Stimulated activated CD8-positive, alpha-beta memory T cell treated with anti-CD3 and anti-CD28 coated beads, Interleukin-12 subunit alpha, Interleukin-12 subunit beta, amount 100 ng/mL, for 4 hours (primary cell): ENCODE data around the gene CASTOR2.
"Not testable (repeated sequence)": the region's sequence is repeated elsewhere in the genome, so short reads cannot be mapped to it uniquely, and the experiment has no call there.

Experiments used
- DNase-seq: peaks from one replicate; pipeline ENCODE4 v3.0.0-alpha.2; 2020; ENCODE audit warnings: low read depth

The CASTOR2 gene

GRCh38 chr7:74994869-74995543, 30.5 kb downstream of the CASTOR2 start:
- DNase-seq, result not testable (repeated sequence)

- not testable (repeated sequence) for DNase-seq
Observed at GRCh38 chr7:74996361-74996760, 31.9 kb downstream of the CASTOR2 start.

DNA sequence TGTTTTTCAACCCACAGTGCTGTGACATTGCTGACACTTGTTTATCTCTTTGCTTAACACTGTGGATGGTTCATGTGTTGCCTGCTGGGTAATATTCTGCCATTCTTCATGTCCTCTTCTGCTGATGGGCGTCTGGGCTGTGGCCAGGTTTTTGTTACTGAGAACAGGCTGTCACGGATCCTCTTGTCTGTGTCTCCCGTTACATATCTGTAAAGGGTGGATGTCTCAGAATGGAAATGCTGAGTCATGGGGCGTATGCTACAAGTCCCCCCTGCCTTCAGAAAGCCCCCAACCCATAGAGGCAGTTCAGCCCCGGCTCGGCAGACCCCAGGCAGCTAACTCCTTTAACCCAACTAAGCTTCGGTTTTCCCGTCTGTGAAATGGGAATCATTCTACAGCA, 33.3 kb downstream of the CASTOR2 start:
- not testable (repeated sequence) for DNase-seq

- DNase-seq, result not testable (repeated sequence)
Observed at GRCh38 chr7:75001356-75001755, 36.9 kb downstream of the CASTOR2 start.

DNA sequence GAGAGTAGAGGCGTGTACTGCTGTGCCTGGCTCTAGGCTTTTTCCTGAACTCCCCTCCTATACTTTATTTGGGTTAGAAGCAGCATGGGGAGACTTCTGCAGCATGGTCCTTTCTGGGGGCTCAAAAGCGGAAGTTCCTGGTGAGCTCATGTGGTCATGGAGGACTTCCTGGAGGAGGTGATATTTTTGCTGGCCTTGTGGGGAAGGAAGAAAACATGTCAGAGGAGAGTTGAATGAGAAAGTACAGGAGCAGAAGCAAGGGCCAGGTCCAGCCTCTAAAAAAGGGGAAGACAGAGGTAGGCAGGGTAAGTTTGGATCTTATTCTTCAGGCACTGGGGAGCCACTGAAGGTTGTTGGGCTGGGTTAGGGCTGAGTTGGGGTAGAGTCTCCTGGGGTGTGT, 45.5 kb downstream of the CASTOR2 start:
- DNase-seq, result no peak

- no peak for DNase-seq
Observed at GRCh38 chr7:75017832-75018231, 53.3 kb downstream of the CASTOR2 start.

DNA sequence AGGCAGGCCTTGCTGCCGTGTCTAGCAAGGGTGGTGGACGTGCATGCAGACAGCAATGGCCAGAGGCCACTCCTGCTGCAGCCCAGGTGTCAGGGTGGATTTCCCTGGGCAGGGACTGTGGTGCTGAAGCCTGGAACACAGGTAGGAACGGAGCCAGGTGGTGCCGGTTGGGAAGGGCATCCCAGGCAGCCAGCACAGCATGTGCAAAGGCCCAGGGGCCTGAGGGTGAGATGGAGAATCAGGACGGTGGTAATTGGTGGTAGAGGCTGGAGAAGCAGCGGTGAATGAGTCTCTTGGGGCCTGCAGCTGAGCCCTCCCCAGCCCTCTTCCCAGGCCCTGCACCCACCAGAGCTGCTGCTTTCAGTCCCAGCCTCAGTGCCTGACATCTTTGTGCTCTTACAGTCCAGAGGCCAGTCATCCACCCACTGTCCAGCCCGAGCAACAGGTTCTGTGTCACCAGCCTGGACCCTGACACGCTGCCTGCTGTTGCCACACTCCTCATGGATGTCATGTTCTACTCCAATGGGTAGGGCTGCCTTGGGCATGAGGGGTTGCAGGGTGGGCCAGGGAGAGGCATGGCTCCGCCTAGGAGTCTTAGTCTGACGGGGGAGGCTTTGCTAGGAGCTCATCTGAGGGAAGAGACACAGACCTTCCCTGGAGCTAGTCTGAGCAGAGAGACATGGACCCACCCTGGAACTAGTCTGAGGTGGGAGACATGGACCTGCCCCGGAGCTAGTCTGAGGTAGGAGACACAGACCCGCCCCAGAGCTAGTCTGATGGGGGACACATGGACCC, 54.3 kb downstream of the CASTOR2 start:
- DNase-seq, result no peak

DNA sequence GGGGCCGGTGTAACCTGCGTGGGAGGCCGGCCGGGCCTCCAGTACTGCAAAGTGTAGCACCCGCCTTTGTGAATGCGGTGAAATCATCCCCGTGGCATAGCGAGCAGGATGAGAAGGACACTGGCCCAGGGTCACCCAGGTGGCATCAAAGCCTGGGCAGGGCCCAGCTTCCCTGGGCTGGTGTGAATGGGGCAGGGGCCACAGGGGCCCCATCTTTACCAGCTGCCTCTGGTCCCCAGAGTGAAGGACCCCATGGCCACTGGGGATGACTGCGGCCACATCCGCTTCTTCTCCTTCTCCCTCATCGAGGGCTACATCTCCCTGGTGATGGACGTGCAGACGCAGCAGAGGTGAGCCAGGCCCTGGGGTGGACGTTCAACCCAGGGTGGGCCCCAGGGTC, 55.3 kb downstream of the CASTOR2 start:
- DNase-seq, result no peak

GRCh38 chr7:75024922-75025321, 60.4 kb downstream of the CASTOR2 start:
- DNase-seq, result no peak

DNA sequence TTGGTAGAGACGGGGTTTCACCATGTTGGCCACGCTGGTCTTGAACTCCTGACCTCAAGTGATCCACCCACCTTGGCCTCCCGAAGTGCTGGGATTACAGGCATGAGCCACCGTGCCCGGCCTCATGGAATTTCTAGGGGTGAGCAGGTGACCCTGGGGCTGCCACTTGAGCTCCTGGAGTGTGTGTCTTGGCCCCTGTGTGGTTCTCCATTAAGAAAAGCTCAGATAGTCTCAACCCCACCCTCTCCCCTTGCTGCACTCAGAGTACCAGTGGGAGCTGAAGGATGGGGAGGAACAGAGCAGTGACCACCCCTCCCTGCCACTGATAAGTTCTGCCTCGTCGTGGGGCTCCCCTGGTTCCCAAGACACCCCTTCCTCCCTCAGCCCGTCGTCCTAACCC, 63.8 kb downstream of the CASTOR2 start:
- no peak for DNase-seq

GRCh38 chr7:75033064-75033463, 68.6 kb downstream of the CASTOR2 start:
- no peak for DNase-seq

DNA sequence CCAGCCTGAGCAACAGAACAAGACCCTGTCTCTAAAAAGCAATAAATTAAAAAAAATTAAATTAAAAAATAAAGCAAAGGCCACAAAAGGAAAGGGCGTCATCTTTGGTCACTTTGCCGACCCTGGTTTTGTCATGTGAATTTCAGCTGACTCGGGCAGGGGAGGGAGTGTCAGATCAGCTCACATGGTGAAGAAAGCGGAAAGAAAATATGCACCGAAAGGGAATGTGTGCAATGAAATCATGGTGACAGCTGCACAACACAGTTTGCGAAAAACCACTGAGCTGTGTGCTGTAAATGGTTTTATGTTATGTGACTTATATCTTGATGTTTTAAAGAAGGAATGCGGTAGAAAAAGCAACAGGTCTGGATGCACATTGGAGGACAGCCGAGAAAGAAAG, 69.3 kb downstream of the CASTOR2 start:
- no peak for DNase-seq

- DNase-seq, result no peak
Observed at GRCh38 chr7:75038508-75038907, 74.0 kb downstream of the CASTOR2 start.

DNA sequence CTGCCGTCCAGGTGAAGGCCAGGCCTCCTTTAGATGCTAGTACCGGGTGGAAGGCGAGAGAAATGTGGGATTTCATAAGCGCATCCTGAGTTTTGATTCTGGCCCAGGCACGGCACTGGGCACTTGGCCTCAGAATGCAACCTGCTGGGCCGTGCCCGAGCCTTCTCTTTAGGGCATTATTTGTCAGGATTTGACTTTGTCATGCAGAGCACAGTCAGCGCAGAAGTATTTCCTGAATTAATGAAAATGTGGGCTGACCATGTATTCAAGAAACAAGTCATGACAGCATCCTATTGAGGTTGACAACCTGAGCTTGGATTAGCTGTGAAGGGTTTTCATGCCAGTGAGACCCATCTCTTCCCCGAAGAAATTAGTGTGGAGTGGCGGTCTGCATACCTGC, 74.7 kb downstream of the CASTOR2 start:
- DNase-seq, result no peak

DNA sequence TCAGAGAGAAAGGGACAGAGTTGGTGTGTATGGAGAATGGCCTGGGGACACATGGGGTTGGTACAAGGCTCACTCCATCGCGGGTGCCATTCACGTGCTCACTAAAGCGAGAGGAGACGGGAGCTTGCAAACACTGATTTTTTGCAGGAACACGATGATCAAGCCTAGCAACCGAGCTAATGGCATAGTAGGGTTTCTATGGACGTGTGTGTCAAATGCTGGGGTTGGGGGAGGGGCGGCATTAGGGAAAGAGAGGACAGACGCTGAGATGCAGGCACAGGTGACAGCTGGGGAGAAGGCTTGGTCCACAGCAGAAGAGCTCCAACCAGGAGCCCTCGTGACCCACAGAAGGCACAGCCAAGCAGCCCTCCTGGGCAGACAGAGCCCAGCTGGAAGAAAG, 75.2 kb downstream of the CASTOR2 start:
- DNase-seq, result no peak

- no peak for DNase-seq
Observed at GRCh38 chr7:75040512-75040911, 76.0 kb downstream of the CASTOR2 start.

DNA sequence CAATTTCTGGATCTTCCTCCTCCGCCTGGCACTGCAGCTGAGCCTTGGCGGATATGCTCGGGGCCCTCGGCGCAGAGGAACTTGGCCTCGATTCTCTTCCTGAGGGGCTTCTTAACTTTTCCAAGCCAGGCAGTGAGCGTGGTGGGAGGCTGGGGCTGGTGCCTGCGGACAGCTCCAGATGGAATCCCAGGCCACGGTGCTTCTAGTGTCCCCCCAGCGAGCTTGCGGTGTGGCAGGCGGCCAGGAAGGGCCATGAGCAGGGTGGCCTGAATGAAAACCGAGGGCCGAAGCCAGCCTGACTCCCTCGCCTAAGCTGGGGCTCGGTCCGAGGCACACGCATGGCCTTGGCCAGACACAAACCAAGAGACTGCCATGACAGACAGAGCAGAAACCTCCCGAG, 77.8 kb downstream of the CASTOR2 start:
- DNase-seq, result no peak

DNA sequence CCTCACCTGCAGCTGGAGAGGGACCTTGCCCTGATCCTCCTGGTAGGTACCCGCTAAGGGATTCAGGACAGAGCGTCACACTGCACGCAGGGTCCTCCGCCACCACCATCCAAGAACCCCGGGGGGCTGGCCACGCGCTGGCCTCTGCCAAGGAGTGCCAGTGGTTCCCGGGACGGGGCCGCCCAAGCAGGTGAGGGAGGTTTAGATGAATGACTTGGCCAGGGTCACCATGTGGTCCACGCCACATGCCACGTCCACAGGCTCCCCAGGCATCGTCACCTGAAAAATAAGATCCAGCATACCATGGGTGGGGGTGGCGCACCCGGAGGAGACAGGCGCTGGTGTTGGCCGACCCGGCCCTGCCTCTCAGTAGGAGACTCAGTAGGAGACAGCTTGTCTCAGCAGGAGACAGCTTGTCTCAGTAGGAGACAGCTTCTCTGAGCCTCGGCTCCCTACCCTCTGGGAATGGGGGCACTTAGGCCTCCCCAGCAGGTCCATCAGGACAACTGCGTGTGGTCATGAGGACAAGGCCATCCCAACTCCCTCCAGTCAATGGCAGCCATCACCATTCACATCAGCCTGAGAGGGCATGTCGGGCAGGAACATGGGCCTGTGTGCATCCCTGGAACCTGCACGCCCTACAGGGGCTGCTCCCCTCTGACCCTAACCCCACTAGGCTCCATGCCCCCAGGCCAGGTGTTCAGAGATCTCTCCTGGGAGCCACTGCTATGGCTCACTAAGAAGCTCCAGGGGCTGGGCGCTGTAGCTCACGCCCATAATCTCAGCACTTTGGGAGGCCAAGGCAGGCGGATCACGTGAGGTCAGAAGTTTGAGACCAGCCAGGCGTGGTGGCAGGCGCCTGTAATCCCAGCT, 78.6 kb downstream of the CASTOR2 start:
- no peak for DNase-seq

GRCh38 chr7:75045881-75046280, 81.4 kb downstream of the CASTOR2 start:
- DNase-seq, result no peak

DNA sequence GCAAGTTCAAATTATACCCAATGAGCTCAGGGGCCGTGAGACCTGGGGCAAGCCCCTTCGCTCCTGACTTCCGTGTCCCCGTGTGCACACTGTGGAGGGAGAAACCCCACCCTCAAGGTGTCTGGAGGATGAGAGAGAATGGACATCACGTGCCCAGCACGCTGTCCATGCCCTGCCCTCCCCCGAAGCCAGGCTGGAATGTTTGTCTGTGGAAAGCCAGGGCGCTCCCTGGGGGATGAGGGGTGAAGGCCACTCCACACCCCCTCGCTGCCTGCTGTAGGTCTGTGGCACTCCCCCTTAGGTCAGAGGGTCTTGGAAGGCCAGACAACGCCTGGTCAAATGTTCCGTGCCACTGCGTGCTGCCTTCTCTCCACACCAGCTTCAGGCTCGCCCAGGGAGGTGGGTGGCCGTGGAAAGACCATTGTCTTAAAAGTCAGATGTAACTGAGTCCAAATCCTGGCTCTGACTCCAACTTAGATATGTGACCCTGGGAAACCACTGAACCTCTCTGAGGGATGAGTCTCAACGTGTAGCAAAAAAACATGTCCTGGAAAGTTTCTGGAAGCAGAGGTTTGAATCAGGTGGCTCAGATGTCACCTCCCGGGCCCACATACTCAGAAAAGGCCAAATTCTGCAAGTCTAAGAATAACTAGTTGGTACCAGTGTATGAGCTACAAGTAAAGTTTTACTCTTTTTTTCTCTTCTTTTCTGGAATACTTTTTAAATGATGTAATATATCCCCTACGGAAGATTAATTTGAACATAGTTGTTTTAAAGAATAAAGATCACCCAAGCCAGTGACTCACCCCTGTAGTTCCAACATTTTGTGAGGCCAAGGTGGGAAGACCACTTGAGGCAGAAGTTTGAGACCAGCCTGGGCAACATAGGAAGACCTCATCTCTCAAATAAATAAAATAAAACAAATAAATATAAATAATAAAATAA, 84.2 kb downstream of the CASTOR2 start:
- DNase-seq, result no peak

DNA sequence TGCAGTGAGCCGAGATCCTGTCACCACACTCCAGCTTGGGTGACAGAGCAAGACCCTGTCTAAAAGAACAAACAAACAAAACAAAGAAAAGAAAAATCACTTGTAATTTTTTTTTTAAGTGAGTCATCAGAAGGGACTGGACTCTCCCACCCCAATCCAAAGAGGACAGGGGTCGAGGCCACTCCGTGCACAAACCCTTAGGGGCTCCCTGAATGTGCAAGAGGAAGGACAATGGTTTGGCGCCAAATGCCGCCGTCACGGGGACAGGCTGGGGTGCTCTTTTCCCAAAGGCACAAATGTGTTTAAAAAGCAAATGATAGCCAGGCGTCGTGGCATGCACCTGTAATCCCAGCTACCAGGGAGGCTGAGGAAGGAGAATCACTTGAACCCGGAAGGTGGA, 85.3 kb downstream of the CASTOR2 start:
- no peak for DNase-seq

DNA sequence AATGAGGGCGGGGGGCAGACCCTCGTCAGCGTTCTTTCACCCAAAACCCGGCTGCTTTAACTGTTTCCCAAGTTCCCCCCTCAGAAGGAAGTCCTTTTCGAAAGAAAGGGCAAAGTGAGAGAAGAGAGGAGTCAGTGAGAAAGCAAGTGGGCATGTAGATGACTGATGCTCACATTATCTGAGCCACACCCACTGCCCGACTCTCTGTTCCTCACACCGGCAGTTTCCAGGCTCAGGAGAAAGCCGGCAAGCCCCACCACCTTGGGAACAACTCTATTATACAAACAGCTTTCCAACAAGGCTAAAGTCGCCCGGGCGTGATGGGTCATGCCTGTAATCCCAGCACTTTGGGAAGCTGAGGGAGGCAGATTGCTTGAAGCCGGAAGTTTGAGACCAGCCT, 86.0 kb downstream of the CASTOR2 start:
- no peak for DNase-seq
